HL-60 (cell line): ENCODE results near the gene CACNA2D3.

Experiments
- GABPA ChIP-seq: IDR thresholded peaks from 2 replicates; pipeline ENCODE4 v1.6.1; 2012; ENCODE audit warnings: low read depth
- POLR2AphosphoS5 ChIP-seq: IDR thresholded peaks from 2 replicates; pipeline ENCODE4 v1.6.1; 2012; ENCODE audit warnings: low read depth
- TF ChIP-seq, protein P1 (sequence below): IDR thresholded peaks from one replicate; pipeline ENCODE4 v1.5.1; 2011; ENCODE audit warnings: low read length, control low read depth, inconsistent platforms; ENCODE audit not compliant: insufficient read depth
- TF ChIP-seq, protein P2 (sequence below): IDR thresholded peaks from 2 replicates; pipeline ENCODE4 v1.6.1; 2012; ENCODE audit warnings: low read depth; ENCODE audit not compliant: insufficient replicate concordance

DNA sequence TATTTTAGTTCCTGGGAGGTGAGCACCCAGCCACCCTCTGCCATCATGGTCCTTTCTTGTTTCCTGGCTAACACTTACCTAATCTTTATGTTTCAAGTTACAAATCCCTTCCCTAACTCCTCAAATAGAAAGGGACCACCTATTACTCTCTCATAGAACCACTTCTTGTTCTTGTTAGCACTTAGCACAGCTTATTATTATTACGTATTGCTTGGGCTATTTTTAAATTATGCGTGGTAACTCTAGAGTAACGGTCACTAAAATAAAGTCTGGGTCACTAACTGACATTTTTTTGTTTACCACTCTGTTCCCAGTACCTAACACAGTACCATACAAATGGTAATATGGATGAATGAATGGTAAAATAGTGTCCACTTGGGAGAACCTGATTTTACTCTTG, 663.6 kb downstream of the CACNA2D3 start:
- TF ChIP-seq GABPA = no peak
- no peak for TF ChIP-seq POLR2AphosphoS5
- TF ChIP-seq, protein P1, sequence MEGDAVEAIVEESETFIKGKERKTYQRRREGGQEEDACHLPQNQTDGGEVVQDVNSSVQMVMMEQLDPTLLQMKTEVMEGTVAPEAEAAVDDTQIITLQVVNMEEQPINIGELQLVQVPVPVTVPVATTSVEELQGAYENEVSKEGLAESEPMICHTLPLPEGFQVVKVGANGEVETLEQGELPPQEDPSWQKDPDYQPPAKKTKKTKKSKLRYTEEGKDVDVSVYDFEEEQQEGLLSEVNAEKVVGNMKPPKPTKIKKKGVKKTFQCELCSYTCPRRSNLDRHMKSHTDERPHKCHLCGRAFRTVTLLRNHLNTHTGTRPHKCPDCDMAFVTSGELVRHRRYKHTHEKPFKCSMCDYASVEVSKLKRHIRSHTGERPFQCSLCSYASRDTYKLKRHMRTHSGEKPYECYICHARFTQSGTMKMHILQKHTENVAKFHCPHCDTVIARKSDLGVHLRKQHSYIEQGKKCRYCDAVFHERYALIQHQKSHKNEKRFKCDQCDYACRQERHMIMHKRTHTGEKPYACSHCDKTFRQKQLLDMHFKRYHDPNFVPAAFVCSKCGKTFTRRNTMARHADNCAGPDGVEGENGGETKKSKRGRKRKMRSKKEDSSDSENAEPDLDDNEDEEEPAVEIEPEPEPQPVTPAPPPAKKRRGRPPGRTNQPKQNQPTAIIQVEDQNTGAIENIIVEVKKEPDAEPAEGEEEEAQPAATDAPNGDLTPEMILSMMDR = no peak
- TF ChIP-seq, protein P2, sequence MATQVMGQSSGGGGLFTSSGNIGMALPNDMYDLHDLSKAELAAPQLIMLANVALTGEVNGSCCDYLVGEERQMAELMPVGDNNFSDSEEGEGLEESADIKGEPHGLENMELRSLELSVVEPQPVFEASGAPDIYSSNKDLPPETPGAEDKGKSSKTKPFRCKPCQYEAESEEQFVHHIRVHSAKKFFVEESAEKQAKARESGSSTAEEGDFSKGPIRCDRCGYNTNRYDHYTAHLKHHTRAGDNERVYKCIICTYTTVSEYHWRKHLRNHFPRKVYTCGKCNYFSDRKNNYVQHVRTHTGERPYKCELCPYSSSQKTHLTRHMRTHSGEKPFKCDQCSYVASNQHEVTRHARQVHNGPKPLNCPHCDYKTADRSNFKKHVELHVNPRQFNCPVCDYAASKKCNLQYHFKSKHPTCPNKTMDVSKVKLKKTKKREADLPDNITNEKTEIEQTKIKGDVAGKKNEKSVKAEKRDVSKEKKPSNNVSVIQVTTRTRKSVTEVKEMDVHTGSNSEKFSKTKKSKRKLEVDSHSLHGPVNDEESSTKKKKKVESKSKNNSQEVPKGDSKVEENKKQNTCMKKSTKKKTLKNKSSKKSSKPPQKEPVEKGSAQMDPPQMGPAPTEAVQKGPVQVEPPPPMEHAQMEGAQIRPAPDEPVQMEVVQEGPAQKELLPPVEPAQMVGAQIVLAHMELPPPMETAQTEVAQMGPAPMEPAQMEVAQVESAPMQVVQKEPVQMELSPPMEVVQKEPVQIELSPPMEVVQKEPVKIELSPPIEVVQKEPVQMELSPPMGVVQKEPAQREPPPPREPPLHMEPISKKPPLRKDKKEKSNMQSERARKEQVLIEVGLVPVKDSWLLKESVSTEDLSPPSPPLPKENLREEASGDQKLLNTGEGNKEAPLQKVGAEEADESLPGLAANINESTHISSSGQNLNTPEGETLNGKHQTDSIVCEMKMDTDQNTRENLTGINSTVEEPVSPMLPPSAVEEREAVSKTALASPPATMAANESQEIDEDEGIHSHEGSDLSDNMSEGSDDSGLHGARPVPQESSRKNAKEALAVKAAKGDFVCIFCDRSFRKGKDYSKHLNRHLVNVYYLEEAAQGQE = no peak
